ENCODE results near the gene OTOF. TPM values are rescaled to one million over a fixed set of nuclear protein-coding genes. Genes with fewer than 3 reads are reported as not detected.

OTOF gene
- total RNA-seq, 6 experiments from 2014 or later: 0.05 TPM; not detected in 5

DNA sequence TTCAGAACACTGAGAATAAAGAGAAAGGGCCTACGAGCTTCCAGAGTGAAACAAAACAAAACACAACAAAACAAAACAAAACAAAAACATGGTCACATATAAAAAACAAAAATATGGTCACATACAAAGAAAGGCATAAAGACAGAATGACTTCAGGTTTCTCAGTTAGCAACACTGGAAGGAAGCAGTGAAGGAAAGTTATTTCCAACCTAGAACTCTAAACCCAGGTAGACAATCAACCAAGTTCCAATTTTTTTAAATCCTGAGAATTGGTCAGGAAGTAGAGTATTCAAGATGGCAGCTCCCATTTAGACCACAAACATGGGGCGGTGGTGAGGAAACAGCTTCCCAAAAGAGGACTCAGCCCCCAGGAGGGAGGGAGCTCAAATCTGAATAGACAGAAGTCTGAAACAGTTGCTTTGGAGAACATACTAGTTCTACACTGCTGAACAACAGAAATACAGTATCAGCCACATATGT is 67.1 kb downstream of the OTOF start:
- Mint-ChIP-seq H3K27ac (no peak overlapping the region), H3K27me3 (ENCODE audit: insufficient read depth) (peaks cover 10% of the 10 kb centered on the region), H3K4me1 (ENCODE audit: low read depth) (peaks cover 7% of the 10 kb centered on the region; the same call in 1 of the 2 replicates), H3K4me3 (no peak overlapping the region), H3K36me3 (ENCODE audit: low read depth) (no peaks in the 10 kb centered on the region), H3K9me3 (no peaks in the 10 kb centered on the region)
- TF ChIP-seq, protein P1, sequence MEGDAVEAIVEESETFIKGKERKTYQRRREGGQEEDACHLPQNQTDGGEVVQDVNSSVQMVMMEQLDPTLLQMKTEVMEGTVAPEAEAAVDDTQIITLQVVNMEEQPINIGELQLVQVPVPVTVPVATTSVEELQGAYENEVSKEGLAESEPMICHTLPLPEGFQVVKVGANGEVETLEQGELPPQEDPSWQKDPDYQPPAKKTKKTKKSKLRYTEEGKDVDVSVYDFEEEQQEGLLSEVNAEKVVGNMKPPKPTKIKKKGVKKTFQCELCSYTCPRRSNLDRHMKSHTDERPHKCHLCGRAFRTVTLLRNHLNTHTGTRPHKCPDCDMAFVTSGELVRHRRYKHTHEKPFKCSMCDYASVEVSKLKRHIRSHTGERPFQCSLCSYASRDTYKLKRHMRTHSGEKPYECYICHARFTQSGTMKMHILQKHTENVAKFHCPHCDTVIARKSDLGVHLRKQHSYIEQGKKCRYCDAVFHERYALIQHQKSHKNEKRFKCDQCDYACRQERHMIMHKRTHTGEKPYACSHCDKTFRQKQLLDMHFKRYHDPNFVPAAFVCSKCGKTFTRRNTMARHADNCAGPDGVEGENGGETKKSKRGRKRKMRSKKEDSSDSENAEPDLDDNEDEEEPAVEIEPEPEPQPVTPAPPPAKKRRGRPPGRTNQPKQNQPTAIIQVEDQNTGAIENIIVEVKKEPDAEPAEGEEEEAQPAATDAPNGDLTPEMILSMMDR (IDR thresholded peaks at IDR 0.05): no peak
- no peak for DNase-seq

DNA sequence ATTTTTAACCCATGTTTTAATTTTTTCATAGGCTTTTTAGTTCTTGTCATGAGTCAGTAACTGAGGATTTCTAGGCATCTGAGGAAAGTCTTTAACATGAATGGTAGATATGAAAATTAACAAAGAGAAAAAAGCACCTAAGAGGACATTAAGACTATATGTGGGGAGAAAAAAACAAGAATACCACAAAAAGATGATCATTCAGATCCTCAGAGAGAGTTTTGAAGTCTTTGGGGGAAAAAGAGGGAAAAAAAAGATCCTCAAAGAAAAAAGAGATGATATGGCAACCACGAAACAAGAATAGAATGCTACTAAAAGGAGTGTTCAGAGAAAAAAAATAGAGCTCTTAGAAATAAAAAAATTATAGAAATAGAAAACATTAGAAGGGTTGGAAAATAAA is 68.1 kb downstream of the OTOF start:
- TF ChIP-seq, protein P1 (IDR thresholded peaks at IDR 0.05): no peak
- peaks cover 7% of the 10 kb centered on the region; the same call in 1 of the 2 replicates for H3K4me1 Mint-ChIP-seq (ENCODE audit: low read depth)
- H3K27ac Mint-ChIP-seq: no peak overlapping the region
- no peaks in the 10 kb centered on the region for H3K36me3 Mint-ChIP-seq (ENCODE audit: low read depth)
- H3K4me3 Mint-ChIP-seq: no peak overlapping the region
- H3K27me3 Mint-ChIP-seq (ENCODE audit: insufficient read depth): peaks cover 9% of the 10 kb centered on the region
- no peaks in the 10 kb centered on the region for H3K9me3 Mint-ChIP-seq
- no peak for DNase-seq

DNA sequence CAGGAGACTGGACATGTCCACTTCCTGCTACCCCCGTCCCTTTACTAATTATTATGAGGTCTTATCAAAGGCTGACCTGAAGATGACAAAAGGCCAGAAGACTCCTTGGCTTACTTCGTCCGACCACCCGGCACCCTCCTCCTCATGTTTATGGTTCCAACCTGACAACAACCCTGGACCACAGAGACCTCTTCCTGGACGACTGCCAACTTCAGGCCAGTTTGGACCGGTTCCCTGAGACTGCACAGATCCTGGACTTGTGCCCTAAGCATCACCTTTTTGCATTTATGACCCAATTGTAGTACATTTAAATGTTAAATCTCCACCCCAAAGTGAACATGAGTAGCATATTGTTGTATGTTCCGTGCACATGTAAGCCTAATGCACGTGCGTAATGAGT is 70.4 kb downstream of the OTOF start:
- DNase-seq: no peak
- Mint-ChIP-seq H3K27ac (no peak overlapping the region), H3K4me1 (ENCODE audit: low read depth) (peaks cover 7% of the 10 kb centered on the region; the same call in 1 of the 2 replicates), H3K4me3 (no peak overlapping the region), H3K36me3 (ENCODE audit: low read depth) (no peaks in the 10 kb centered on the region), H3K9me3 (no peaks in the 10 kb centered on the region), H3K27me3 (ENCODE audit: insufficient read depth) (peaks cover 8% of the 10 kb centered on the region)
- TF ChIP-seq, protein P1 (IDR thresholded peaks at IDR 0.05): no peak

Other genes starting within 250 kb of the OTOF start
- 100 to 1,000 TPM; 127 to 138 (median 133) TPM for gene HADHA, start 233.5 kb downstream of the OTOF start, total RNA-seq (2021; fragmentation: NEBNext Ultra II Directional; extraction: Animal tissue kit (Norgen Biotek cat#: 25700))
- 100 to 1,000 TPM in 5 of 6 experiments, 10 to 100 TPM in 1; 93.9 to 119 (median 112) TPM for gene HADHB, start 233.2 kb downstream of the OTOF start, total RNA-seq (2021; fragmentation: NEBNext Ultra II Directional; extraction: Animal tissue kit (Norgen Biotek cat#: 25700))
- 10 to 100 TPM; 22.7 to 31.4 (median 27.3) TPM for gene SELENOI, start 132.0 kb downstream of the OTOF start, total RNA-seq (2021; fragmentation: NEBNext Ultra II Directional; extraction: Animal tissue kit (Norgen Biotek cat#: 25700))
- under 1 TPM; 0.07 to 0.56 (median 0.19) TPM for gene ADGRF3, start 131.3 kb downstream of the OTOF start, total RNA-seq (2021; fragmentation: NEBNext Ultra II Directional; extraction: Animal tissue kit (Norgen Biotek cat#: 25700))
- not detected for gene DRC1, start 76.2 kb downstream of the OTOF start, total RNA-seq (2021; fragmentation: NEBNext Ultra II Directional; extraction: Animal tissue kit (Norgen Biotek cat#: 25700))
- not detected for gene CIB4, start 163.2 kb upstream of the OTOF start, total RNA-seq (2021; fragmentation: NEBNext Ultra II Directional; extraction: Animal tissue kit (Norgen Biotek cat#: 25700))
- not detected for gene KCNK3, start 214.6 kb upstream of the OTOF start, total RNA-seq (2021; fragmentation: NEBNext Ultra II Directional; extraction: Animal tissue kit (Norgen Biotek cat#: 25700))